Nephron (organoid): ENCODE data around the gene CC2D1B.

ENCODE experiments used
- H3K27ac Mint-ChIP-seq, 3 experiments: 2 replicates each; pipeline ENCODE4 v1.8.0; 2020; ENCODE audit warnings: mixed read lengths in 3 of 3, mild to moderate bottlenecking in 2 of 3, moderate library complexity in 1 of 3
- H3K27me3 Mint-ChIP-seq: 2 replicates; pipeline ENCODE4 v1.8.0; 2021; ENCODE audit warnings: low read depth, mild to moderate bottlenecking, moderate library complexity, mixed read lengths
- H3K36me3 Mint-ChIP-seq: 2 replicates; pipeline ENCODE4 v1.8.0; 2020; ENCODE audit warnings: low read depth, mixed read lengths
- H3K4me1 Mint-ChIP-seq: 2 replicates; pipeline ENCODE4 v1.8.0; 2020; ENCODE audit warnings: mixed read lengths
- H3K4me3 Mint-ChIP-seq, 3 experiments: 2 replicates each; pipeline ENCODE4 v1.8.0; 2020; ENCODE audit warnings: mild to moderate bottlenecking in 3 of 3, mixed read lengths in 3 of 3, moderate library complexity in 2 of 3
- H3K9me3 Mint-ChIP-seq: 2 replicates; pipeline ENCODE4 v1.8.0; 2020; ENCODE audit warnings: mixed read lengths
- TF ChIP-seq, protein P1 (sequence below), 3 experiments: fragments of 200-600 bp; sonication (generic); IDR thresholded peaks; one replicate each; pipeline ENCODE4 v1.5.0; 2021; ENCODE audit warnings: antibody characterized with exemption in 3 of 3; ENCODE audit not compliant: unreplicated experiment in 3 of 3

CC2D1B gene

DNA sequence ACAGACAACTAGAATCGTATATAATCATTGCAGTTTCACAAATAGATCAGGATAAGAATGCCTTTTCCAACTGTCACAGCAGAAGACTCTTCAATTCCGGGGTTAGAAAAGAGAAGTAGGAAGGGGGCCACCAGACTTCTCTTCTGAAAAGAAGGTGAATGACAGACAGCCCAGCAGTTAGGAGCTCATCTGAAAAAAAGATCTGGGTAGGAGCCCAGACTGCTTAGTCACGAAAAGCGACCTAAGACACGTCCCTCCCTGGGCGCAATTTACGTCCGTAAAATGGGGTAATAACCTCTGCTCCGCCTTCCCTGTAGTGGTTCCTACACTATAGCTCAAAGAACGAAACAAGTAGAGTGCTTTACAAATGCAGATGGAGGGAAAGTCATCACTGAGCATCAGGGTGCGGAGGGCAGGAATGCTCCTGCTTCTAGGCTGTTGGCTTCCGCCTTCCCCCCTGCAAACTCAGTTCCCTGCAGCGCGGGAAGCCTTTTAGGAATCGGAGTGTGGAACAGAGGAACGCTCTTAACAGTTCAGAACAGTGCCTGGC, 37.6 kb upstream of the CC2D1B start:
- Mint-ChIP-seq H3K4me3 (peak overlapping the region; percentile 98 to 99 (median 98)), H3K27ac (peak overlapping the region; percentile 92 to 99 (median 99)), H3K36me3 (peaks cover 37% of the 10 kb centered on the region), H3K9me3 (no peaks in the 10 kb centered on the region), H3K27me3 (no peaks in the 10 kb centered on the region), H3K4me1 (peaks cover 29% of the 10 kb centered on the region)
- TF ChIP-seq, protein P1, sequence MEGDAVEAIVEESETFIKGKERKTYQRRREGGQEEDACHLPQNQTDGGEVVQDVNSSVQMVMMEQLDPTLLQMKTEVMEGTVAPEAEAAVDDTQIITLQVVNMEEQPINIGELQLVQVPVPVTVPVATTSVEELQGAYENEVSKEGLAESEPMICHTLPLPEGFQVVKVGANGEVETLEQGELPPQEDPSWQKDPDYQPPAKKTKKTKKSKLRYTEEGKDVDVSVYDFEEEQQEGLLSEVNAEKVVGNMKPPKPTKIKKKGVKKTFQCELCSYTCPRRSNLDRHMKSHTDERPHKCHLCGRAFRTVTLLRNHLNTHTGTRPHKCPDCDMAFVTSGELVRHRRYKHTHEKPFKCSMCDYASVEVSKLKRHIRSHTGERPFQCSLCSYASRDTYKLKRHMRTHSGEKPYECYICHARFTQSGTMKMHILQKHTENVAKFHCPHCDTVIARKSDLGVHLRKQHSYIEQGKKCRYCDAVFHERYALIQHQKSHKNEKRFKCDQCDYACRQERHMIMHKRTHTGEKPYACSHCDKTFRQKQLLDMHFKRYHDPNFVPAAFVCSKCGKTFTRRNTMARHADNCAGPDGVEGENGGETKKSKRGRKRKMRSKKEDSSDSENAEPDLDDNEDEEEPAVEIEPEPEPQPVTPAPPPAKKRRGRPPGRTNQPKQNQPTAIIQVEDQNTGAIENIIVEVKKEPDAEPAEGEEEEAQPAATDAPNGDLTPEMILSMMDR (IDR thresholded peaks at IDR 0.05; ENCODE audit: unreplicated experiment in 3 of 3): no peak

DNA sequence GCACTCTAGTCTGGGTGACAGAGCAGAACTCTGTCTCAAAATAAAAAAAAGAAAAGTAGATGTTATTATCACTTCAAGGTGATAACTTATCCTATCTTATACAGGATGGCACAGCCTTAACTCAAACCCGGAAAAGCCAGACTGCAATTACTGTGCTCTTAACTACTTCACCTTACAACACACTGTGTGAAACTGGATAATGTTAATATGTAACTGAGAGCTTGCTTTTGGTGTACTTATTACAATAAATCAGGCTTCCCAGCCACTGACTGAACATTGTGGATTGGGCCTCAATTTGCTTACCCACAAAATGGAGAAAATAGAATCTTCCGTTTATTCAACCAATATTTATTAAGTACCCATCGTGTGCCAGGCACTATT, 36.8 kb upstream of the CC2D1B start:
- Mint-ChIP-seq H3K27me3 (no peaks in the 10 kb centered on the region), H3K4me3 (peak overlapping the region; percentile 98 to 99 (median 98)), H3K36me3 (peaks cover 31% of the 10 kb centered on the region), H3K9me3 (no peaks in the 10 kb centered on the region), H3K27ac (peak overlapping the region in 1 of 3 experiments; percentile 22), H3K4me1 (peaks cover 29% of the 10 kb centered on the region)
- TF ChIP-seq, protein P1 (IDR thresholded peaks at IDR 0.05; ENCODE audit: unreplicated experiment in 3 of 3): no peak

DNA sequence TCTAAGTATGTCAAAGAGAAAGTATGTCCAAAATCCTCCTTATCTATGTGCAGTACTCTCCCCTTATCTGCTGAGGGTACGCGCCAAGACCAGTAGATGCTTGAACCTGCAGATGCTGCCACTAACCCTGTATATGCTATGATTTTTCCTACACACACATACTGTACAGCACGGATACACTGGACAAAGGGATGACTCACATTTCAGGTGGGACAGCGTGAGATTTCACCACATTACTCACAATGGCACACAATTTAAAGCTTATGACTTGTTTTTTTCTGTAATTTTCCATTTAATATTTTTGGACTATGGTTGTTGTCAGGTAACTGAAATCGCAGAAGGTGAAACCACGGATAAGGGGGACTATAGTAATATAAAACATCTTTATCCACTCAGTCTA, 34.1 kb upstream of the CC2D1B start:
- TF ChIP-seq, protein P1 (IDR thresholded peaks at IDR 0.05; ENCODE audit: unreplicated experiment in 3 of 3): no peak
- H3K36me3 Mint-ChIP-seq: peaks cover 34% of the 10 kb centered on the region
- H3K9me3 Mint-ChIP-seq: no peaks in the 10 kb centered on the region
- no peaks in the 10 kb centered on the region for H3K27me3 Mint-ChIP-seq
- H3K27ac Mint-ChIP-seq: no peak overlapping the region
- no peak overlapping the region for H3K4me3 Mint-ChIP-seq
- H3K4me1 Mint-ChIP-seq: peaks cover 18% of the 10 kb centered on the region

DNA sequence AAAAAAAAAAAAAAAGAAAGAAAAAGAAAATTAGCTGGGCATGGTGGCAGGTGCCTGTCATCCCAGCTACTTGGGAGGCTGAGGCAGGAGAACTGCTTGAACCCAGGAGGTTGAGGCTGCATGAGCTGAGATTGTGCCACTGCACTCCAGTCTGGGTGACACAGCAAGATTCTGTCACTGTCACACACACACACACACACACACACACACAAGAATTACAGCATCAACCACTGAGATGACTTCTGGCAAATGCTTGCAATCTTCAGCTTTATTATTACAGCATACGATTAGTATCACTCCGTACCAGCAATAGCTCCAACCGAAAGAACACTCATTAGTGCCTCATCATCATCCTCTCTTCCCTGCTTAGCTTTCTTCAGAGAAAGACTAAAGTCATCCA, 33.6 kb upstream of the CC2D1B start:
- H3K36me3 Mint-ChIP-seq: peaks cover 37% of the 10 kb centered on the region
- H3K27ac Mint-ChIP-seq: no peak overlapping the region
- H3K9me3 Mint-ChIP-seq: no peaks in the 10 kb centered on the region
- TF ChIP-seq, protein P1 (IDR thresholded peaks at IDR 0.05; ENCODE audit: unreplicated experiment in 3 of 3): no peak
- no peak overlapping the region for H3K4me3 Mint-ChIP-seq
- H3K27me3 Mint-ChIP-seq: no peaks in the 10 kb centered on the region
- peaks cover 16% of the 10 kb centered on the region for H3K4me1 Mint-ChIP-seq

DNA sequence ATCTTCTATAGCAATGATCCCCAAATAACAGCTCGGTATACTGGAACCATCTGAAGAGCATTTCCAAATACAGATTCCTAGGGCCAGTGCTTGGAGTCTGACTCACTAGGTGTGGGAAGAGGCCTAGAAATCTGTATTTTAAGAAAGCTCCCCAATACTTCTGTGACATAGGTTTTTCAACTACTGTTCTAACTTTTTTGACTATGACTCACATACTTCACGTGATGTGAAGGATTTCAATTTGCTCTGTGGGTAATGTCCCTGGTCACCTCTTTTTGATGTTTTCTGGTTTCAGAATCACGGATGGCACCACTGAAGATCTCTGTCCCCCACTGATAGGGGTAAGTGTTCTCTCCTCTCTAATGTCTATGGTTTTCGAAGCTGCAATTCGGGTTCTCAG, 27.2 kb upstream of the CC2D1B start:
- TF ChIP-seq, protein P1 (IDR thresholded peaks at IDR 0.05; ENCODE audit: unreplicated experiment in 3 of 3): no peak
- no peaks in the 10 kb centered on the region for H3K9me3 Mint-ChIP-seq
- H3K36me3 Mint-ChIP-seq: peaks cover 36% of the 10 kb centered on the region
- H3K4me1 Mint-ChIP-seq: no peaks in the 10 kb centered on the region
- H3K27me3 Mint-ChIP-seq: no peaks in the 10 kb centered on the region
- no peak overlapping the region for H3K27ac Mint-ChIP-seq
- H3K4me3 Mint-ChIP-seq: no peak overlapping the region

DNA sequence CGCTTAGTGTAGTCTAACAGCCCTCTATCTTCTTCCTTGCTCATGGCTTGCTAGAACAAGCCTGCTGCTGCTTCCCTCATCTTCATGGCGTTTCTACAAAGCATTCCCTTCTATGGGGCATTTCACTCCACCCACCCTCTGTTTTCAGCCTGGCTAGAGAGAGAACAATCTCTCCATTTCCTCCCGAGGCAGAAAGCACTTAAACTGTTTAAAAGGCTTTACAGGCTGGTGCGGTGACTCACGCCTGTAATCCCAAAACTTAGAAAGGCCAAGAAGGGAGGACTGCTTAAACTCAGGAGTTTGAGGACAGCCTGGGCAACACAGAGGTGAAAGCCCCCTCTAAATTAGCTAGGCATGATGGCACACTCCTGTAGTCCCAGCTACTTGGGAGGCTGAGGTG, 20.5 kb upstream of the CC2D1B start:
- Mint-ChIP-seq H3K4me1 (no peaks in the 10 kb centered on the region), H3K27ac (no peak overlapping the region), H3K36me3 (peaks cover 35% of the 10 kb centered on the region), H3K27me3 (no peaks in the 10 kb centered on the region), H3K9me3 (no peaks in the 10 kb centered on the region), H3K4me3 (no peak overlapping the region)
- TF ChIP-seq, protein P1 (IDR thresholded peaks at IDR 0.05; ENCODE audit: unreplicated experiment in 3 of 3): no peak
